ENCODE data around the gene MEG3. TPM values are rescaled to one million over a fixed set of nuclear protein-coding genes. Genes with fewer than 3 reads are reported as not detected.

MEG3 gene
- not detected in 2 replicates for polyA plus RNA-seq
- polyA minus RNA-seq, result 0.46 TPM in 1 of 2 replicates, not detected in the other

DNA sequence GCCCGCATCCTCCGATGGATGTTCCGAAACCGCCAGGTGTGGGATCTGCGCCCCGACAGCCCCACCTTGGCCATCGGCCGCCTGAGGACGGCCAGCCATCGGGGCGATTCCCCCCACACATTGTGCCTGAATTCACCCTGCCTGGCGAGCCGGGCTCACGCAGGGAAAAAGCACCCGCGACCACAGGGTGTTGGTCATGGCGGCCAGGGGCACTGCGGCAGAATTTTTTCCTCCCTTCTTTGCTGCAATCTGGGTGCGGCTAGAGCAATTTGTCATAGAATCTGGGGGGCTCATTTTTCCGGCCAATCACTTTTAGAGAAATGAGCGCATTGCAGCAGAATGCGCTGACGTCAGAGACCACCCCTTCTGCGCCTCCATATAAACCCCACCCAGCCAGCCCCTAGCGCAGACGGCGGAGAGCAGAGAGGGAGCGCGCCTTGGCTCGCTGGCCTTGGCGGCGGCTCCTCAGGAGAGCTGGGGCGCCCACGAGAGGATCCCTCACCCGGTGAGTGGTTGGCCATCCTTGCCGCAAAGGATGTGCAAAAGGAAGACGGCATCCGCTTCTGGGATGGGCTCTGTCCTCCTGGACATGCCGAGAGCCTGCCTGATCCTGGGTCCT, at the start of gene MEG3:
TSS of gene MEG3 (plus strand) at position 406 of the 619 bp plus-strand sequence.
- Histone ChIP-seq H3K36me3 (ENCODE audit: insufficient read depth, low read length) (no peaks in the 10 kb centered on the region), H3K27ac (ENCODE audit: low read length) (no peak within 1 kb of the TSS), H3K27me3 (ENCODE audit: insufficient read depth, low read depth, low read length) (no peaks in the 10 kb centered on the region), H4K20me1 (ENCODE audit: insufficient read depth) (no peaks in the 10 kb centered on the region), H3K9me2 (ENCODE audit: insufficient read depth, low read length) (no peaks in the 10 kb centered on the region), H3K4me3 (ENCODE audit: low read length) (no peak within 1 kb of the TSS), H3K9ac (ENCODE audit: low read length) (no peak within 1 kb of the TSS), H3K4me2 (ENCODE audit: low read length) (no peak within 1 kb of the TSS), H3F3A (ENCODE audit: insufficient read depth, low read length, poor library complexity, severe bottlenecking) (no peaks in the 10 kb centered on the region), H3K79me2 (replicated peaks; ENCODE audit: insufficient read depth, low read length) (no peaks in the 10 kb centered on the region), H2AFZ (ENCODE audit: low read depth, low read length) (no peak within 1 kb of the TSS), H3K9me3 (ENCODE audit: low read length) (peaks cover 8% of the 10 kb centered on the region)
- TF ChIP-seq, protein P1, sequence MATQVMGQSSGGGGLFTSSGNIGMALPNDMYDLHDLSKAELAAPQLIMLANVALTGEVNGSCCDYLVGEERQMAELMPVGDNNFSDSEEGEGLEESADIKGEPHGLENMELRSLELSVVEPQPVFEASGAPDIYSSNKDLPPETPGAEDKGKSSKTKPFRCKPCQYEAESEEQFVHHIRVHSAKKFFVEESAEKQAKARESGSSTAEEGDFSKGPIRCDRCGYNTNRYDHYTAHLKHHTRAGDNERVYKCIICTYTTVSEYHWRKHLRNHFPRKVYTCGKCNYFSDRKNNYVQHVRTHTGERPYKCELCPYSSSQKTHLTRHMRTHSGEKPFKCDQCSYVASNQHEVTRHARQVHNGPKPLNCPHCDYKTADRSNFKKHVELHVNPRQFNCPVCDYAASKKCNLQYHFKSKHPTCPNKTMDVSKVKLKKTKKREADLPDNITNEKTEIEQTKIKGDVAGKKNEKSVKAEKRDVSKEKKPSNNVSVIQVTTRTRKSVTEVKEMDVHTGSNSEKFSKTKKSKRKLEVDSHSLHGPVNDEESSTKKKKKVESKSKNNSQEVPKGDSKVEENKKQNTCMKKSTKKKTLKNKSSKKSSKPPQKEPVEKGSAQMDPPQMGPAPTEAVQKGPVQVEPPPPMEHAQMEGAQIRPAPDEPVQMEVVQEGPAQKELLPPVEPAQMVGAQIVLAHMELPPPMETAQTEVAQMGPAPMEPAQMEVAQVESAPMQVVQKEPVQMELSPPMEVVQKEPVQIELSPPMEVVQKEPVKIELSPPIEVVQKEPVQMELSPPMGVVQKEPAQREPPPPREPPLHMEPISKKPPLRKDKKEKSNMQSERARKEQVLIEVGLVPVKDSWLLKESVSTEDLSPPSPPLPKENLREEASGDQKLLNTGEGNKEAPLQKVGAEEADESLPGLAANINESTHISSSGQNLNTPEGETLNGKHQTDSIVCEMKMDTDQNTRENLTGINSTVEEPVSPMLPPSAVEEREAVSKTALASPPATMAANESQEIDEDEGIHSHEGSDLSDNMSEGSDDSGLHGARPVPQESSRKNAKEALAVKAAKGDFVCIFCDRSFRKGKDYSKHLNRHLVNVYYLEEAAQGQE (IDR thresholded peaks at IDR 0.05; ENCODE audit: borderline replicate concordance), result no peak
- no peak for TF ChIP-seq MXI1 (conservative IDR thresholded peaks at IDR 0.05; ENCODE audit: poor library complexity, severe bottlenecking)
- no peak for TF ChIP-seq EZH2 (IDR thresholded peaks at IDR 0.05; ENCODE audit: borderline replicate concordance, insufficient read depth, low read length, poor library complexity, severe bottlenecking)
- TF ChIP-seq EP300 (conservative IDR thresholded peaks at IDR 0.05; ENCODE audit: poor library complexity, severe bottlenecking), result no peak
- TF ChIP-seq SMC3 (conservative IDR thresholded peaks at IDR 0.05; ENCODE audit: poor library complexity), result no peak
- TF ChIP-seq TAF1 (IDR thresholded peaks at IDR 0.05; ENCODE audit: low read depth), result no peak
- TF ChIP-seq POLR2AphosphoS5 (IDR thresholded peaks at IDR 0.05), result no peak
- TF ChIP-seq RAD21 (conservative IDR thresholded peaks at IDR 0.05), result no peak
- TF ChIP-seq, protein P2, sequence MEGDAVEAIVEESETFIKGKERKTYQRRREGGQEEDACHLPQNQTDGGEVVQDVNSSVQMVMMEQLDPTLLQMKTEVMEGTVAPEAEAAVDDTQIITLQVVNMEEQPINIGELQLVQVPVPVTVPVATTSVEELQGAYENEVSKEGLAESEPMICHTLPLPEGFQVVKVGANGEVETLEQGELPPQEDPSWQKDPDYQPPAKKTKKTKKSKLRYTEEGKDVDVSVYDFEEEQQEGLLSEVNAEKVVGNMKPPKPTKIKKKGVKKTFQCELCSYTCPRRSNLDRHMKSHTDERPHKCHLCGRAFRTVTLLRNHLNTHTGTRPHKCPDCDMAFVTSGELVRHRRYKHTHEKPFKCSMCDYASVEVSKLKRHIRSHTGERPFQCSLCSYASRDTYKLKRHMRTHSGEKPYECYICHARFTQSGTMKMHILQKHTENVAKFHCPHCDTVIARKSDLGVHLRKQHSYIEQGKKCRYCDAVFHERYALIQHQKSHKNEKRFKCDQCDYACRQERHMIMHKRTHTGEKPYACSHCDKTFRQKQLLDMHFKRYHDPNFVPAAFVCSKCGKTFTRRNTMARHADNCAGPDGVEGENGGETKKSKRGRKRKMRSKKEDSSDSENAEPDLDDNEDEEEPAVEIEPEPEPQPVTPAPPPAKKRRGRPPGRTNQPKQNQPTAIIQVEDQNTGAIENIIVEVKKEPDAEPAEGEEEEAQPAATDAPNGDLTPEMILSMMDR (IDR thresholded peaks at IDR 0.05; ENCODE audit: poor library complexity, severe bottlenecking), result no peak

DNA sequence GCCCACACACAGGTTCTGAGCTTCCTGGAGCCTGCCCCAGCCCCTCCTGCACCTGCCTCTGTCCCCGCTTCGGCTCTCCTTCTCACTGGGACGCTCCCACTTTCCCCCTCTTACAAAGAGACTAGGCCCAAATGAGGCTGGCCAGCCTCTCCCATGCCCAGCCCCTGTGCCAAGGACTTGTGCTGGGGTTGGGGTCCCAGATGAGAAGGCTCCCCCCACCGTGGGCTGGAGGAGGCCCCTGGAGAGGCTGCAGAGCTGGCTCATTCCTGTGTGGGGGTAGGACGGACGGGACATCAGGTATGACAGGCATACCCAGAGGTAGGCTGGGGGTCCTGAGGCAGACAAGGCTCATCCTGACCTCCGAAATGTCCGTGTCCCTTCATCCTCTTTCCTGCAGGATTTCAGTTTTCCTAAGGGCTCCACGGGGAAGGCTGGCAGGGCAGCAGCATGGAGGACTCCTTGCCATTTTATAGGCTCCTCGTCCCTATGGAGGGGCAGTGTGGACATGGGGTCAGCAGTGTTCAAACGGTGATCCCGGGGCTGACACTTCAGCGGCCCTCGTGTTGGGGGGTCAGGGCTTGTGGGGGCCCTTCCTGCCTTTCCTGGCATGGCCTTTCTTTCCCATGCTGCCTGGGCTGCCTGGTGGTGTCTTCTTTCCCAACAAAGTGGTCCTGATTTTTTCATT, 49.1 kb upstream of the MEG3 start:
- Histone ChIP-seq H3K27ac (ENCODE audit: low read length) (no peak overlapping the region), H3K4me3 (ENCODE audit: low read length) (no peak overlapping the region), H3F3A (ENCODE audit: insufficient read depth, low read length, poor library complexity, severe bottlenecking) (no peaks in the 10 kb centered on the region), H3K36me3 (ENCODE audit: insufficient read depth, low read length) (no peaks in the 10 kb centered on the region), H3K27me3 (ENCODE audit: insufficient read depth, low read depth, low read length) (no peaks in the 10 kb centered on the region), H2AFZ (ENCODE audit: low read depth, low read length) (no peak overlapping the region), H3K79me2 (replicated peaks; ENCODE audit: insufficient read depth, low read length) (no peaks in the 10 kb centered on the region), H4K20me1 (ENCODE audit: insufficient read depth) (no peaks in the 10 kb centered on the region), H3K9ac (ENCODE audit: low read length) (no peak overlapping the region), H3K9me2 (ENCODE audit: insufficient read depth, low read length) (no peaks in the 10 kb centered on the region), H3K4me2 (ENCODE audit: low read length) (no peak overlapping the region), H3K9me3 (ENCODE audit: low read length) (no peaks in the 10 kb centered on the region)
- TF ChIP-seq EZH2 (IDR thresholded peaks at IDR 0.05; ENCODE audit: borderline replicate concordance, insufficient read depth, low read length, poor library complexity, severe bottlenecking), result no peak
- TF ChIP-seq MXI1 (conservative IDR thresholded peaks at IDR 0.05; ENCODE audit: poor library complexity, severe bottlenecking), result no peak
- no peak for TF ChIP-seq POLR2AphosphoS5 (IDR thresholded peaks at IDR 0.05)
- TF ChIP-seq, protein P1 (IDR thresholded peaks at IDR 0.05; ENCODE audit: borderline replicate concordance), result no peak
- TF ChIP-seq, protein P2 (IDR thresholded peaks at IDR 0.05; ENCODE audit: poor library complexity, severe bottlenecking), result no peak
- TF ChIP-seq RAD21 (conservative IDR thresholded peaks at IDR 0.05), result no peak
- TF ChIP-seq EP300 (conservative IDR thresholded peaks at IDR 0.05; ENCODE audit: poor library complexity, severe bottlenecking), result no peak
- no peak for TF ChIP-seq TAF1 (IDR thresholded peaks at IDR 0.05; ENCODE audit: low read depth)
- TF ChIP-seq SMC3 (conservative IDR thresholded peaks at IDR 0.05; ENCODE audit: poor library complexity), result no peak

Data from neural cell (in vitro differentiated cells).